M059J (cell line): ENCODE data around the gene TYW1B. TPM values are rescaled to one million over a fixed set of nuclear protein-coding genes. Genes with fewer than 3 reads are reported as not detected.
A peak's percentile ranks its signal among the peaks of the same experiment; 100 is the strongest.
"Not testable (repeated sequence)": the region's sequence is repeated elsewhere in the genome, so short reads cannot be mapped to it uniquely, and the experiment has no call there.

Source experiments
- DNase-seq: peaks from one replicate; pipeline ENCODE4 v3.0.0-alpha.2; 2012; ENCODE audit warnings: low read depth
- total RNA-seq: library from RNA; depleted of rRNA; stranded (reverse); fragments of >200 nt; shearing (Covaris generic); gene quantifications from 2 replicates; pipeline ENCODE4 v1.2.3, GENCODE V29; 2014

The TYW1B gene
- total RNA-seq, 1 experiment from 2014 or later, result 1.4 TPM

- DNase-seq, result not testable (repeated sequence)
These were observed 131.4 kb downstream of the TYW1B start for GRCh38 chr7:72696643-72697042.

- DNase-seq, result not testable (repeated sequence)
These were observed 132.5 kb downstream of the TYW1B start for GRCh38 chr7:72695482-72695881.

GRCh38 chr7:72691442-72691841, 136.6 kb downstream of the TYW1B start:
- not testable (repeated sequence) for DNase-seq

GRCh38 chr7:72690177-72690576, 137.8 kb downstream of the TYW1B start:
- DNase-seq, result not testable (repeated sequence)

GRCh38 chr7:72689344-72689743, 138.7 kb downstream of the TYW1B start:
- not testable (repeated sequence) for DNase-seq

- not testable (repeated sequence) for DNase-seq
These were observed 146.8 kb downstream of the TYW1B start for GRCh38 chr7:72681211-72681610.

- DNase-seq, result not testable (repeated sequence)
These were observed 151.1 kb downstream of the TYW1B start for GRCh38 chr7:72676880-72677279.

GRCh38 chr7:72676086-72676690, 151.8 kb downstream of the TYW1B start:
- DNase-seq, result not testable (repeated sequence)

- DNase-seq, result not testable (repeated sequence)
These were observed 152.3 kb downstream of the TYW1B start for GRCh38 chr7:72675686-72676085.

GRCh38 chr7:72674394-72674793, 153.6 kb downstream of the TYW1B start:
- DNase-seq, result peak; percentile 18

GRCh38 chr7:72670850-72671249, 157.2 kb downstream of the TYW1B start:
- DNase-seq, result not testable (repeated sequence)

GRCh38 chr7:72668435-72668834, 159.6 kb downstream of the TYW1B start:
- DNase-seq, result not testable (repeated sequence)

- DNase-seq, result not testable (repeated sequence)
These were observed 161.0 kb downstream of the TYW1B start for GRCh38 chr7:72667049-72667448.

GRCh38 chr7:72648574-72648973, 179.4 kb downstream of the TYW1B start:
- DNase-seq, result not testable (repeated sequence)

- DNase-seq, result not testable (repeated sequence)
These were observed 184.3 kb downstream of the TYW1B start for GRCh38 chr7:72643708-72644107.

GRCh38 chr7:72641485-72642248, 186.3 kb downstream of the TYW1B start:
- DNase-seq, result not testable (repeated sequence)

GRCh38 chr7:72640740-72641139, 187.3 kb downstream of the TYW1B start:
- DNase-seq, result not testable (repeated sequence)

- DNase-seq, result not testable (repeated sequence)
These were observed 192.6 kb downstream of the TYW1B start for GRCh38 chr7:72635273-72635908.

GRCh38 chr7:72632765-72633292, 195.2 kb downstream of the TYW1B start:
- DNase-seq, result peak; percentile 33

GRCh38 chr7:72628375-72628774, 199.6 kb downstream of the TYW1B start:
- DNase-seq, result not testable (repeated sequence)

- not testable (repeated sequence) for DNase-seq
These were observed 201.5 kb downstream of the TYW1B start for GRCh38 chr7:72626428-72627011.
